ENCODE data around the gene TBC1D22A. TPM values are rescaled to one million over a fixed set of nuclear protein-coding genes. Genes with fewer than 3 reads are reported as not detected.

TBC1D22A gene
- total RNA-seq, 6 donors from 2014 or later = 27.1 to 48.2 (median 35.3) TPM

- ATAC-seq (ENCODE audit: low FRiP score in 2 of 2) (peak in 1 of 2 donors; percentile 73), DNase-seq (peak in 1 of 2 donors; percentile 38)
- Histone ChIP-seq H3K4me3 (peak overlapping the region in 3 of 4 donors; percentile 5 to 19 (median 13)), H3K9me3 (no peaks in the 10 kb centered on the region), H3K27ac (peak overlapping the region; percentile 76 to 84 (median 83)), H3K27me3 (no peaks in the 10 kb centered on the region), H3K36me3 (no peaks in the 10 kb centered on the region), H3K4me1 (peaks cover 0 to 12% (median 2%) of the 10 kb centered on the region in 4 donors)
- WGBS, 2 donors = 62 to 63% methylated on average over 21 of the region's 21 CpGs
- TF ChIP-seq POLR2A (IDR thresholded peaks at IDR 0.05) = no peak
- no peak for TF ChIP-seq CTCF (IDR thresholded peaks at IDR 0.05)
- no peak for TF ChIP-seq POLR2AphosphoS5 (IDR thresholded peaks at IDR 0.05)
- TF ChIP-seq EP300 (IDR thresholded peaks at IDR 0.05) = no peak
Measured at GRCh38 chr22:46941968-46942798, 179.7 kb downstream of the TBC1D22A start.

- H3K27ac ChIP-seq = peak overlapping the region; percentile 76 to 84 (median 83)
- no peaks in the 10 kb centered on the region for H3K27me3 ChIP-seq
- H3K36me3 ChIP-seq = no peaks in the 10 kb centered on the region
- peak; percentile 71 to 94 for ATAC-seq (ENCODE audit: low FRiP score in 2 of 2)
- H3K4me3 ChIP-seq = peak overlapping the region in 3 of 4 donors; percentile 5 to 19 (median 13)
- no peaks in the 10 kb centered on the region for H3K9me3 ChIP-seq
- H3K4me1 ChIP-seq = peaks cover 0 to 12% (median 2%) of the 10 kb centered on the region in 4 donors
- peak in 1 of 4 donors; percentile 18 for TF ChIP-seq POLR2A (IDR thresholded peaks at IDR 0.05)
- TF ChIP-seq EP300 (IDR thresholded peaks at IDR 0.05) = peak in 1 of 4 donors; percentile 25
- no peak for TF ChIP-seq CTCF (IDR thresholded peaks at IDR 0.05)
- TF ChIP-seq POLR2AphosphoS5 (IDR thresholded peaks at IDR 0.05) = peak; percentile 47 to 65
- DNase-seq = peak in 1 of 2 donors; percentile 56
- WGBS, 2 donors = 51 to 63% methylated on average over 22 of the region's 22 CpGs
Measured at GRCh38 chr22:46942799-46943785, 180.6 kb downstream of the TBC1D22A start.

GRCh38 chr22:46945481-46945880 is 183.0 kb downstream of the TBC1D22A start:
- no peak overlapping the region for H3K4me3 ChIP-seq
- 89 to 94% methylated on average over 7 of the region's 7 CpGs for WGBS, 2 donors
- no peak for DNase-seq
- no peak for ATAC-seq (ENCODE audit: low FRiP score in 2 of 2)
- H3K27ac ChIP-seq = no peak overlapping the region
- no peak for TF ChIP-seq CTCF (IDR thresholded peaks at IDR 0.05)
- no peak for TF ChIP-seq POLR2AphosphoS5 (IDR thresholded peaks at IDR 0.05)
- TF ChIP-seq EP300 (IDR thresholded peaks at IDR 0.05) = no peak
- no peak for TF ChIP-seq POLR2A (IDR thresholded peaks at IDR 0.05)
- no peaks in the 10 kb centered on the region for H3K9me3 ChIP-seq
- no peaks in the 10 kb centered on the region for H3K27me3 ChIP-seq
- peaks cover 0 to 12% (median 2%) of the 10 kb centered on the region in 4 donors for H3K4me1 ChIP-seq
- peaks cover 0 to 12% (median 5%) of the 10 kb centered on the region in 4 donors for H3K36me3 ChIP-seq

GRCh38 chr22:46946383-46946962 is 184.0 kb downstream of the TBC1D22A start:
- 92 to 98% methylated on average over 5 to 7 of the region's 7 CpGs for WGBS, 2 donors
- no peaks in the 10 kb centered on the region for H3K9me3 ChIP-seq
- TF ChIP-seq EP300 (IDR thresholded peaks at IDR 0.05) = no peak
- TF ChIP-seq POLR2AphosphoS5 (IDR thresholded peaks at IDR 0.05) = no peak
- no peak for TF ChIP-seq POLR2A (IDR thresholded peaks at IDR 0.05)
- TF ChIP-seq CTCF (IDR thresholded peaks at IDR 0.05) = no peak
- no peak overlapping the region for H3K4me3 ChIP-seq
- H3K27me3 ChIP-seq = no peaks in the 10 kb centered on the region
- DNase-seq (no peak), ATAC-seq (ENCODE audit: low FRiP score in 2 of 2) (no peak)
- peaks cover 0 to 12% (median 2%) of the 10 kb centered on the region in 4 donors for H3K4me1 ChIP-seq
- no peak overlapping the region for H3K27ac ChIP-seq
- peaks cover 0 to 12% (median 5%) of the 10 kb centered on the region in 4 donors for H3K36me3 ChIP-seq

Data from upper lobe of left lung (tissue), 6 donors.